H9 (cell line): Measurements from ENCODE around the gene HSP90AA1. TPM values are rescaled to one million over a fixed set of nuclear protein-coding genes. Genes with fewer than 3 reads are reported as not detected.

ENCODE experiments used
- DNase-seq: peaks from one replicate; pipeline ENCODE4 v3.0.0-alpha.2; 2017
- H2AFZ ChIP-seq: one replicate; pipeline ENCODE4 v1.6.1; 2013; ENCODE audit warnings: mild to moderate bottlenecking, low read length, control low read depth, moderate library complexity
- H2AK5ac ChIP-seq: 2 replicates; pipeline ENCODE4 v1.6.1; 2013; ENCODE audit warnings: low read length, control low read depth, mixed read lengths; ENCODE audit not compliant: insufficient read length
- H2BK120ac ChIP-seq: one replicate; pipeline ENCODE4 v1.6.1; 2013; ENCODE audit warnings: low read depth, mild to moderate bottlenecking, low read length, control low read depth, inconsistent platforms; ENCODE audit not compliant: poor library complexity, severe bottlenecking
- H2BK12ac ChIP-seq: 2 replicates; pipeline ENCODE4 v1.6.1; 2013; ENCODE audit warnings: low read length, control low read depth, mixed read lengths, low read depth; ENCODE audit not compliant: insufficient read length
- H2BK15ac ChIP-seq: 2 replicates; pipeline ENCODE4 v1.6.1; 2013; ENCODE audit warnings: low read depth, low read length, control low read depth
- H2BK20ac ChIP-seq: one replicate; pipeline ENCODE4 v1.6.1; 2013; ENCODE audit warnings: low read depth, mild to moderate bottlenecking, low read length, control low read depth, inconsistent platforms; ENCODE audit not compliant: poor library complexity, severe bottlenecking
- H2BK5ac ChIP-seq: 2 replicates; pipeline ENCODE4 v1.6.1; 2013; ENCODE audit warnings: low read length, control low read depth, mixed read lengths; ENCODE audit not compliant: insufficient read length
- H3K14ac ChIP-seq: 2 replicates; pipeline ENCODE4 v1.6.1; 2013; ENCODE audit warnings: low read length, control low read depth; ENCODE audit not compliant: insufficient read depth
- H3K18ac ChIP-seq: 2 replicates; pipeline ENCODE4 v1.6.1; 2013; ENCODE audit warnings: low read depth, mild to moderate bottlenecking, mixed read lengths, low read length, control low read depth; ENCODE audit not compliant: insufficient read length
- H3K23ac ChIP-seq: 2 replicates; pipeline ENCODE4 v1.6.1; 2013; ENCODE audit warnings: low read length, control low read depth, mixed read lengths, low read depth; ENCODE audit not compliant: insufficient read length
- H3K23me2 ChIP-seq: 2 replicates; pipeline ENCODE4 v1.6.1; 2013; ENCODE audit warnings: low read depth, mild to moderate bottlenecking, mixed read lengths, low read length, control low read depth; ENCODE audit not compliant: insufficient read length, poor library complexity, severe bottlenecking
- H3K27ac ChIP-seq: 2 replicates; pipeline ENCODE4 v1.5.1; 2013; ENCODE audit warnings: low read length, control low read depth, mixed read lengths, low read depth; ENCODE audit not compliant: insufficient read length
- H3K27me3 ChIP-seq: 2 replicates; pipeline ENCODE4 v1.6.1; 2013; ENCODE audit warnings: low read length, control low read depth, inconsistent platforms; ENCODE audit not compliant: insufficient read depth
- H3K4ac ChIP-seq: 2 replicates; pipeline ENCODE4 v1.6.1; 2013; ENCODE audit warnings: low read depth, mild to moderate bottlenecking, control low read depth, inconsistent platforms, low read length, moderate library complexity
- H3K4me1 ChIP-seq: 2 replicates; pipeline ENCODE4 v1.6.1; 2013; ENCODE audit warnings: low read length, control low read depth, inconsistent platforms; ENCODE audit not compliant: insufficient read depth
- H3K4me2 ChIP-seq: 2 replicates; pipeline ENCODE4 v1.6.1; 2013; ENCODE audit warnings: low read length, control low read depth, mixed read lengths; ENCODE audit not compliant: insufficient read length, insufficient read depth
- H3K56ac ChIP-seq: 2 replicates; pipeline ENCODE4 v1.6.1; 2013; ENCODE audit warnings: low read depth, mild to moderate bottlenecking, mixed read lengths, low read length, control low read depth; ENCODE audit not compliant: insufficient read length
- H3K79me1 ChIP-seq: 2 replicates; pipeline ENCODE4 v1.6.1; 2013; ENCODE audit warnings: low read depth, mild to moderate bottlenecking, moderate library complexity, low read length, control low read depth, inconsistent platforms; ENCODE audit not compliant: insufficient read depth, poor library complexity, severe bottlenecking
- H3K79me2 ChIP-seq: 2 replicates; pipeline ENCODE4 v1.6.1; 2013; ENCODE audit warnings: low read length, control low read depth, inconsistent platforms; ENCODE audit not compliant: insufficient read depth
- H3K9ac ChIP-seq: 2 replicates; pipeline ENCODE4 v1.6.1; 2013; ENCODE audit warnings: low read length, control low read depth, mixed read lengths; ENCODE audit not compliant: insufficient read length; ENCODE audit errors: extremely low read depth
- H3K9me3 ChIP-seq: one replicate; pipeline ENCODE4 v1.6.1; 2013; ENCODE audit warnings: low read depth, low read length, inconsistent platforms; ENCODE audit not compliant: control insufficient read depth
- H3T11ph ChIP-seq: one replicate; pipeline ENCODE4 v1.6.1; 2013; ENCODE audit warnings: mild to moderate bottlenecking, low read length, control low read depth, inconsistent platforms
- H4K20me1 ChIP-seq: one replicate; pipeline ENCODE4 v1.6.1; 2013; ENCODE audit not compliant: control insufficient read depth, insufficient read length, insufficient read depth
- H4K5ac ChIP-seq: 2 replicates; pipeline ENCODE4 v1.6.1; 2013; ENCODE audit warnings: low read depth, mild to moderate bottlenecking, mixed read lengths, low read length, control low read depth; ENCODE audit not compliant: insufficient read length
- H4K8ac ChIP-seq: replicated peaks from 2 replicates; pipeline ENCODE4 v1.6.1; 2013; ENCODE audit warnings: low read length, control low read depth, mixed read lengths, low read depth; ENCODE audit not compliant: insufficient read length
- H4K91ac ChIP-seq: 2 replicates; pipeline ENCODE4 v1.6.1; 2013; ENCODE audit warnings: low read depth, mild to moderate bottlenecking, moderate library complexity, mixed read lengths, low read length, control low read depth; ENCODE audit not compliant: insufficient read length
- H3K27ac Mint-ChIP-seq, 3 experiments: 2 replicates in 2 of 3; 3 replicates in 1 of 3; pipeline ENCODE4 v1.8.0; 2020 to 2021; ENCODE audit warnings: mixed read lengths in 3 of 3, mild to moderate bottlenecking in 1 of 3, moderate library complexity in 1 of 3
- H3K27me3 Mint-ChIP-seq: 2 replicates; pipeline ENCODE4 v1.8.0; 2021; ENCODE audit warnings: low read depth, mild to moderate bottlenecking, moderate library complexity, mixed read lengths
- H3K36me3 Mint-ChIP-seq, 3 experiments: 2 replicates in 2 of 3; 3 replicates in 1 of 3; pipeline ENCODE4 v1.8.0; 2020 to 2021; ENCODE audit warnings: low read depth in 3 of 3, mixed read lengths in 3 of 3; ENCODE audit not compliant: insufficient read depth in 1 of 3
- H3K4me1 Mint-ChIP-seq, 2 experiments: 2 replicates each; pipeline ENCODE4 v1.8.0; 2020; ENCODE audit warnings: mixed read lengths in 2 of 2
- H3K4me3 Mint-ChIP-seq, 2 experiments: 2 replicates in 1 of 2; 3 replicates in 1 of 2; pipeline ENCODE4 v1.8.0; 2020 to 2021; ENCODE audit warnings: mild to moderate bottlenecking in 2 of 2, mixed read lengths in 2 of 2, moderate library complexity in 1 of 2
- H3K9me3 Mint-ChIP-seq, 2 experiments: 2 replicates in 1 of 2; 3 replicates in 1 of 2; pipeline ENCODE4 v1.8.0; 2020; ENCODE audit warnings: mild to moderate bottlenecking in 2 of 2, mixed read lengths in 2 of 2, moderate library complexity in 1 of 2
- WGBS: extraction: QIAGEN DNeasy Blood & Tissue Kit; methylation state at CpG from one replicate; pipeline ENCODE4 v1.1.7; 2013; ENCODE audit warnings: missing lambda C conversion rate, low lambda C conversion rate, mixed read lengths; ENCODE audit not compliant: insufficient read length; ENCODE audit errors: extremely low coverage; 5-methylcytosine and 5-hydroxymethylcytosine counted together
- total RNA-seq: library from RNA; stranded (reverse); gene quantifications from 2 replicates; pipeline ENCODE4 v1.2.1, GENCODE V29; 2021
- TF ChIP-seq, protein P1 (sequence below): fragments of 200-600 bp; sonication (generic); conservative IDR thresholded peaks from 3 replicates; pipeline ENCODE4 v1.8.0; 2021; ENCODE audit warnings: antibody characterized with exemption, mild to moderate bottlenecking

The HSP90AA1 gene
- total RNA-seq, 1 experiment from 2014 or later = 953 TPM

GRCh38 chr14:102075155-102075554 lies 11.7 kb downstream of the HSP90AA1 start:
- Histone ChIP-seq H2BK12ac (no peak overlapping the region), H3K23me2 (no peaks in the 10 kb centered on the region), H3K9ac (no peak overlapping the region), H3T11ph (no peak overlapping the region), H2BK15ac (no peak overlapping the region), H2BK120ac (no peak overlapping the region), H4K20me1 (no peaks in the 10 kb centered on the region), H3K18ac (no peak overlapping the region), H3K79me1 (no peaks in the 10 kb centered on the region), H2BK5ac (no peak overlapping the region), H3K56ac (no peak overlapping the region), H3K14ac (no peak overlapping the region), H3K27me3 (no peaks in the 10 kb centered on the region), H3K4ac (no peak overlapping the region), H3K4me2 (no peak overlapping the region), H2BK20ac (no peak overlapping the region), H4K5ac (no peak overlapping the region), H2AK5ac (no peak overlapping the region), H3K9me3 (no peaks in the 10 kb centered on the region), H3K79me2 (no peaks in the 10 kb centered on the region), H3K27ac (no peak overlapping the region), H2AFZ (no peak overlapping the region), H3K23ac (no peak overlapping the region), H4K91ac (no peak overlapping the region), H4K8ac (no peak overlapping the region), H3K4me1 (no peaks in the 10 kb centered on the region)
- Mint-ChIP-seq H3K4me3 (no peak overlapping the region), H3K27me3 (no peaks in the 10 kb centered on the region), H3K27ac (no peak overlapping the region), H3K36me3 (peaks cover 13 to 33% (median 23%) of the 10 kb centered on the region in 3 experiments), H3K9me3 (peaks cover 3 to 4% of the 10 kb centered on the region in 2 experiments; a peak in 3 of 5 replicates), H3K4me1 (no peaks in the 10 kb centered on the region)
- no peak for DNase-seq
- TF ChIP-seq, protein P1, sequence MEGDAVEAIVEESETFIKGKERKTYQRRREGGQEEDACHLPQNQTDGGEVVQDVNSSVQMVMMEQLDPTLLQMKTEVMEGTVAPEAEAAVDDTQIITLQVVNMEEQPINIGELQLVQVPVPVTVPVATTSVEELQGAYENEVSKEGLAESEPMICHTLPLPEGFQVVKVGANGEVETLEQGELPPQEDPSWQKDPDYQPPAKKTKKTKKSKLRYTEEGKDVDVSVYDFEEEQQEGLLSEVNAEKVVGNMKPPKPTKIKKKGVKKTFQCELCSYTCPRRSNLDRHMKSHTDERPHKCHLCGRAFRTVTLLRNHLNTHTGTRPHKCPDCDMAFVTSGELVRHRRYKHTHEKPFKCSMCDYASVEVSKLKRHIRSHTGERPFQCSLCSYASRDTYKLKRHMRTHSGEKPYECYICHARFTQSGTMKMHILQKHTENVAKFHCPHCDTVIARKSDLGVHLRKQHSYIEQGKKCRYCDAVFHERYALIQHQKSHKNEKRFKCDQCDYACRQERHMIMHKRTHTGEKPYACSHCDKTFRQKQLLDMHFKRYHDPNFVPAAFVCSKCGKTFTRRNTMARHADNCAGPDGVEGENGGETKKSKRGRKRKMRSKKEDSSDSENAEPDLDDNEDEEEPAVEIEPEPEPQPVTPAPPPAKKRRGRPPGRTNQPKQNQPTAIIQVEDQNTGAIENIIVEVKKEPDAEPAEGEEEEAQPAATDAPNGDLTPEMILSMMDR = no peak
- no CpG with 5 or more reads among the region's 4 CpGs for WGBS
